Measurements from ENCODE around the gene NELFCD.

The NELFCD gene

GRCh38 chr20:59007665-59008511 is 26.8 kb downstream of the NELFCD start:
- no peaks in the 10 kb centered on the region for H3K27me3 ChIP-seq (ENCODE audit: insufficient read depth, poor library complexity, severe bottlenecking)
- H3K27ac ChIP-seq (replicated peaks), result peak overlapping the region; percentile 87
- peak; percentile 78 to 91 for DNase-seq (ENCODE audit: low read depth in 1 of 2, low spot score in 1 of 2)
- peak overlapping the region; percentile 59 for H3K4me3 ChIP-seq (replicated peaks; ENCODE audit: insufficient read depth, low read length)
- TF ChIP-seq GABPA (IDR thresholded peaks at IDR 0.05; ENCODE audit: low read depth), result no peak
- TF ChIP-seq POLR2AphosphoS5 (IDR thresholded peaks at IDR 0.05; ENCODE audit: low read depth), result peak; percentile 48; the same call in 1 of the 2 replicates
- peak; percentile 97 for TF ChIP-seq SPI1 (IDR thresholded peaks at IDR 0.05; ENCODE audit: borderline replicate concordance, low read depth)

DNA sequence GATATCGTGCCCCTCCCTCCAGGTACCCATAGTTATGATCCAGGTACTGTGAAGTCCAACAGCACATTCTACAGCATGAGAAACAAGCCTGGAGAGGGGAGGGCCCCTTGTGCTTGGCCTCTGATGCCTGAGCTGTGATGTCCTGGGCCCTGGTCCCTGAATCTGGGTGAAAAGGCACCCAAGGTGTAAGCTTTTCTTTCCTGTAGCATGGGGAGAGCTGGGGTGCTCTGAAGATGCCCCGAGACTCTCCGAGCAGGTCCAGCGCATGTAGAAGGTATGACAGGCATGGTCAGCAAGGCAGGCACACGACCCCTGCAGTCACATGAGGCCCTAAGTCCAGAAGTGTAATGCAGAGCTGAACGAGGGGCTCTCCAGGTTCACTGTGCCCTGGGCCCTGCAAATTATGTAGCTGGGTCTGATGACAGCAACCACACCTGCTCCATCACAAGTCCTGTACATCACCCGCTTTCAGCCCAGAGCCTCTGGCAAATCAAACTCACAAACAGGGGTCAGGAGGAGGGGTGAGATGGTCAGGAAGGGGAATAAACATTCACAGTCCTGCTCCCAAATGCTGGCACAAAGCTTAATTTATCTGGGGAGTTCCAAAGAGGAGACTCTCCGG is 27.8 kb downstream of the NELFCD start:
- TF ChIP-seq POLR2AphosphoS5 (IDR thresholded peaks at IDR 0.05; ENCODE audit: low read depth), result no peak
- no peak for TF ChIP-seq CTCF (IDR thresholded peaks at IDR 0.05; ENCODE audit: insufficient read depth, low read length)
- TF ChIP-seq GABPA (IDR thresholded peaks at IDR 0.05; ENCODE audit: low read depth), result no peak
- TF ChIP-seq REST (IDR thresholded peaks at IDR 0.05; ENCODE audit: insufficient replicate concordance, low read depth), result no peak
- no peak for TF ChIP-seq SPI1 (IDR thresholded peaks at IDR 0.05; ENCODE audit: borderline replicate concordance, low read depth)
- Histone ChIP-seq H3K27me3 (ENCODE audit: insufficient read depth, poor library complexity, severe bottlenecking) (no peaks in the 10 kb centered on the region), H3K4me3 (replicated peaks; ENCODE audit: insufficient read depth, low read length) (no peak overlapping the region), H3K27ac (replicated peaks) (no peak overlapping the region)
- DNase-seq (ENCODE audit: low read depth in 1 of 2, low spot score in 1 of 2), result no peak

GRCh38 chr20:59010321-59010994 is 29.4 kb downstream of the NELFCD start:
- TF ChIP-seq REST (IDR thresholded peaks at IDR 0.05; ENCODE audit: insufficient replicate concordance, low read depth) (no peak), POLR2AphosphoS5 (IDR thresholded peaks at IDR 0.05; ENCODE audit: low read depth) (no peak), CTCF (IDR thresholded peaks at IDR 0.05; ENCODE audit: insufficient read depth, low read length) (no peak), GABPA (IDR thresholded peaks at IDR 0.05; ENCODE audit: low read depth) (no peak), SPI1 (IDR thresholded peaks at IDR 0.05; ENCODE audit: borderline replicate concordance, low read depth) (no peak)
- Histone ChIP-seq H3K27ac (replicated peaks) (no peak overlapping the region), H3K4me3 (replicated peaks; ENCODE audit: insufficient read depth, low read length) (no peak overlapping the region), H3K27me3 (ENCODE audit: insufficient read depth, poor library complexity, severe bottlenecking) (no peaks in the 10 kb centered on the region)
- no peak for DNase-seq (ENCODE audit: low read depth in 1 of 2, low spot score in 1 of 2)
